Esophagus squamous epithelium (tissue), 4 donors: ENCODE data around the gene ZNF800.

Experiments
- POLR2A ChIP-seq, 4 donors: fragments of 450-650 bp; IDR thresholded peaks; one replicate each; pipeline ENCODE4 v1.6.1; 2017; ENCODE audit warnings: antibody characterized with exemption in 4 of 4, mild to moderate bottlenecking in 4 of 4, moderate library complexity in 3 of 4
- TF ChIP-seq, protein P1 (sequence below), 6 experiments: fragments of 450-650 bp in 4 of 6; fragments of 200-600 bp in 2 of 6; sonication (generic) in 2 of 6; IDR thresholded peaks; one replicate each; pipeline ENCODE4 v1.5.1; 2016 to 2019; ENCODE audit warnings: antibody characterized with exemption in 6 of 6, mild to moderate bottlenecking in 4 of 6, moderate library complexity in 4 of 6

DNA sequence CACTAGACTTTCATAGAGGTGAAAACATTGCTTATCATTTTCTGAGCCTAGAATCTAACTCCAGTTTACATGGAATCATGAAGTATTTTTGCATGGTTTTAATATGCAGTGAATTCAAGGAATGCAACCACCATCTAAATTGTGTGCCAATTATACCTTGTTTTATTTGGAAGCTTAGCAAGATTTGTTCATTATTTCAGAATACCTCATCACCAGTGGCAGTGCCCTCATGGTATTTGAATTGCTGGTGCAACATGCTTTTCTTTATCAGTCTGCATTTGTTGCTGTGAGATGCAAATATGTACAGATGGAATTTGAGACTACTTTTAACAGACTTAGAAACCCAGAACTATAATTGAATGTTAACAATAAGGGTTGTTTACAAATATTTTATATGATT, 18.7 kb upstream of the ZNF800 start:
- TF ChIP-seq POLR2A (IDR thresholded peaks at IDR 0.05) = no peak
- TF ChIP-seq, protein P1, sequence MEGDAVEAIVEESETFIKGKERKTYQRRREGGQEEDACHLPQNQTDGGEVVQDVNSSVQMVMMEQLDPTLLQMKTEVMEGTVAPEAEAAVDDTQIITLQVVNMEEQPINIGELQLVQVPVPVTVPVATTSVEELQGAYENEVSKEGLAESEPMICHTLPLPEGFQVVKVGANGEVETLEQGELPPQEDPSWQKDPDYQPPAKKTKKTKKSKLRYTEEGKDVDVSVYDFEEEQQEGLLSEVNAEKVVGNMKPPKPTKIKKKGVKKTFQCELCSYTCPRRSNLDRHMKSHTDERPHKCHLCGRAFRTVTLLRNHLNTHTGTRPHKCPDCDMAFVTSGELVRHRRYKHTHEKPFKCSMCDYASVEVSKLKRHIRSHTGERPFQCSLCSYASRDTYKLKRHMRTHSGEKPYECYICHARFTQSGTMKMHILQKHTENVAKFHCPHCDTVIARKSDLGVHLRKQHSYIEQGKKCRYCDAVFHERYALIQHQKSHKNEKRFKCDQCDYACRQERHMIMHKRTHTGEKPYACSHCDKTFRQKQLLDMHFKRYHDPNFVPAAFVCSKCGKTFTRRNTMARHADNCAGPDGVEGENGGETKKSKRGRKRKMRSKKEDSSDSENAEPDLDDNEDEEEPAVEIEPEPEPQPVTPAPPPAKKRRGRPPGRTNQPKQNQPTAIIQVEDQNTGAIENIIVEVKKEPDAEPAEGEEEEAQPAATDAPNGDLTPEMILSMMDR (IDR thresholded peaks at IDR 0.05) = no peak
